HEK293 (cell line): ENCODE results near the gene REEP5.
"Not testable (repeated sequence)": the region's sequence is repeated elsewhere in the genome, so short reads cannot be mapped to it uniquely, and the experiment has no call there.

Source experiments
- CTCF ChIA-PET: fragments of 350-600 bp; formaldehyde crosslinking; extraction: SDS; loops from one replicate; lab custom pipeline; 2021; ENCODE audit warnings: antibody characterized with exemption; lab: Yijun Ruan, JAX
- POLR2A ChIA-PET: fragments of 300-600 bp; formaldehyde crosslinking; extraction: SDS; loops from one replicate; lab custom pipeline; 2020; ENCODE audit warnings: antibody characterized with exemption, inconsistent platforms; lab: Yijun Ruan, JAX
- H3K27ac ChIP-seq: fragments of 200-500 bp; sonication (Bioruptor generic); 2 replicates; pipeline ENCODE4 v1.5.1; 2014; ENCODE audit warnings: low read depth, low read length, control low read depth, inconsistent platforms; ENCODE audit errors: extremely low read depth
- H3K36me3 ChIP-seq, 2 experiments: fragments of 200-500 bp in 1 of 2; sonication (Bioruptor generic) in 1 of 2; 1 replicate in 1 of 2; 2 replicates in 1 of 2; pipeline ENCODE4 v1.5.1; 2014 to 2017; ENCODE audit warnings: inconsistent platforms in 2 of 2, low read length in 2 of 2; ENCODE audit not compliant: control insufficient read depth in 2 of 2, insufficient read depth in 1 of 2
- H3K4me1 ChIP-seq: fragments of 200-500 bp; sonication (Bioruptor generic); 2 replicates; pipeline ENCODE4 v1.5.1; 2014; ENCODE audit warnings: mild to moderate bottlenecking, low read length, inconsistent platforms; ENCODE audit not compliant: control insufficient read depth, insufficient read depth
- H3K4me3 ChIP-seq: 2 replicates; pipeline ENCODE4 v1.5.1; 2011; ENCODE audit warnings: low read depth, mild to moderate bottlenecking, control low read depth, low read length, moderate library complexity
- H3K9me3 ChIP-seq: fragments of 200-500 bp; sonication (Bioruptor generic); 2 replicates; pipeline ENCODE4 v1.5.1; 2014; ENCODE audit warnings: low read depth, low read length, inconsistent platforms; ENCODE audit not compliant: control insufficient read depth, insufficient read depth
- HOXA7 ChIP-seq: sonication (generic); formaldehyde crosslinking; IDR thresholded peaks from 2 replicates; pipeline ENCODE4 v1.8.1; 2022; ENCODE audit warnings: missing genetic modification reagents, borderline replicate concordance
- KLF1 ChIP-seq: fragments of 450-650 bp; formaldehyde crosslinking; IDR thresholded peaks from 2 replicates; pipeline ENCODE4 v1.5.1; 2016; ENCODE audit warnings: missing biosample characterization, missing genetic modification characterization
- KLF7 ChIP-seq: fragments of 450-650 bp; formaldehyde crosslinking; IDR thresholded peaks from 2 replicates; pipeline ENCODE4 v1.5.1; 2016; ENCODE audit warnings: missing biosample characterization, missing genetic modification characterization, borderline replicate concordance
- KLF9 ChIP-seq: fragments of 450-650 bp; formaldehyde crosslinking; IDR thresholded peaks from 2 replicates; pipeline ENCODE4 v1.5.1; 2016; ENCODE audit warnings: missing biosample characterization, missing genetic modification characterization, low read depth
- MEIS1 ChIP-seq: sonication (generic); formaldehyde crosslinking; IDR thresholded peaks from 2 replicates; pipeline ENCODE4 v1.8.1; 2022; ENCODE audit warnings: missing genetic modification reagents, mild to moderate bottlenecking, borderline replicate concordance
- MZF1 ChIP-seq: fragments of 450-650 bp; formaldehyde crosslinking; IDR thresholded peaks from 2 replicates; pipeline ENCODE4 v1.5.1; 2017; ENCODE audit warnings: missing biosample characterization, missing genetic modification characterization, borderline replicate concordance
- PRDM1 ChIP-seq: fragments of 450-650 bp; formaldehyde crosslinking; IDR thresholded peaks from 2 replicates; pipeline ENCODE4; 2016; ENCODE audit warnings: missing biosample characterization, missing genetic modification characterization
- SCRT1 ChIP-seq: fragments of 450-650 bp; formaldehyde crosslinking; IDR thresholded peaks from 2 replicates; pipeline ENCODE4 v1.5.1; 2016; ENCODE audit warnings: missing biosample characterization, missing genetic modification characterization, borderline replicate concordance
- TCF7L2 ChIP-seq: IDR thresholded peaks from 2 replicates; pipeline ENCODE4 v1.6.1; 2011; ENCODE audit warnings: low read depth, mild to moderate bottlenecking, inconsistent platforms, low read length, moderate library complexity, borderline replicate concordance
- ZNF2 ChIP-seq: fragments of 450-650 bp; formaldehyde crosslinking; IDR thresholded peaks from 2 replicates; pipeline ENCODE4 v1.5.1; 2016; ENCODE audit warnings: missing biosample characterization, missing genetic modification characterization
- ZNF324 ChIP-seq: fragments of 450-650 bp; formaldehyde crosslinking; IDR thresholded peaks from 2 replicates; pipeline ENCODE4 v1.5.1; 2016; ENCODE audit warnings: missing biosample characterization, missing genetic modification characterization
- ZNF394 ChIP-seq: fragments of 450-650 bp; formaldehyde crosslinking; IDR thresholded peaks from 2 replicates; pipeline ENCODE4 v1.5.1; 2016; ENCODE audit warnings: missing biosample characterization, missing genetic modification characterization, mild to moderate bottlenecking, moderate library complexity, borderline replicate concordance
- ZNF521 ChIP-seq: fragments of 450-650 bp; formaldehyde crosslinking; IDR thresholded peaks from 2 replicates; pipeline ENCODE4 v1.5.1; 2017; ENCODE audit warnings: missing biosample characterization, mild to moderate bottlenecking, missing genetic modification characterization
- ZNF530 ChIP-seq: fragments of 450-650 bp; formaldehyde crosslinking; IDR thresholded peaks from 2 replicates; pipeline ENCODE4 v1.5.1; 2016; ENCODE audit warnings: low read depth, missing biosample characterization, missing genetic modification characterization
- ZNF585B ChIP-seq: fragments of 450-650 bp; formaldehyde crosslinking; IDR thresholded peaks from 2 replicates; pipeline ENCODE4 v1.5.1; 2016; ENCODE audit warnings: missing biosample characterization, missing genetic modification characterization
- ZNF610 ChIP-seq: fragments of 450-650 bp; formaldehyde crosslinking; IDR thresholded peaks from 2 replicates; pipeline ENCODE4 v1.5.1; 2016; ENCODE audit warnings: missing biosample characterization, missing genetic modification characterization, borderline replicate concordance
- ZNF621 ChIP-seq: fragments of 450-650 bp; formaldehyde crosslinking; IDR thresholded peaks from 2 replicates; pipeline ENCODE4 v1.5.1; 2017; ENCODE audit warnings: missing biosample characterization, missing genetic modification characterization
- ZNF623 ChIP-seq: fragments of 450-650 bp; formaldehyde crosslinking; IDR thresholded peaks from 2 replicates; pipeline ENCODE4 v1.5.1; 2016; ENCODE audit warnings: missing biosample characterization, missing genetic modification characterization
- ZNF776 ChIP-seq: fragments of 450-650 bp; formaldehyde crosslinking; IDR thresholded peaks from 2 replicates; pipeline ENCODE4 v1.5.0; 2017; ENCODE audit warnings: missing biosample characterization, missing genetic modification characterization, borderline replicate concordance
- ZNF785 ChIP-seq: fragments of 450-650 bp; formaldehyde crosslinking; IDR thresholded peaks from 2 replicates; pipeline ENCODE4 v1.5.1; 2016; ENCODE audit warnings: missing biosample characterization, missing genetic modification characterization
- ZNF791 ChIP-seq: fragments of 450-650 bp; formaldehyde crosslinking; IDR thresholded peaks from 2 replicates; pipeline ENCODE4 v1.5.1; 2016; ENCODE audit warnings: missing biosample characterization, missing genetic modification characterization
- TF ChIP-seq, protein P1 (sequence below): fragments of 450-650 bp; formaldehyde crosslinking; IDR thresholded peaks from 2 replicates; pipeline ENCODE4 v1.5.1; 2016; ENCODE audit warnings: missing biosample characterization, missing genetic modification characterization
- TF ChIP-seq, protein P2 (sequence below): sonication (generic); formaldehyde crosslinking; IDR thresholded peaks from 2 replicates; pipeline ENCODE4 v1.8.1; 2022; ENCODE audit warnings: mild to moderate bottlenecking, moderate library complexity, missing genetic modification reagents
- TF ChIP-seq, protein P3 (sequence below): fragments of 450-650 bp; IDR thresholded peaks from 2 replicates; pipeline ENCODE4 v1.5.1; 2018; ENCODE audit warnings: missing biosample characterization, missing genetic modification characterization

REEP5 gene

DNA sequence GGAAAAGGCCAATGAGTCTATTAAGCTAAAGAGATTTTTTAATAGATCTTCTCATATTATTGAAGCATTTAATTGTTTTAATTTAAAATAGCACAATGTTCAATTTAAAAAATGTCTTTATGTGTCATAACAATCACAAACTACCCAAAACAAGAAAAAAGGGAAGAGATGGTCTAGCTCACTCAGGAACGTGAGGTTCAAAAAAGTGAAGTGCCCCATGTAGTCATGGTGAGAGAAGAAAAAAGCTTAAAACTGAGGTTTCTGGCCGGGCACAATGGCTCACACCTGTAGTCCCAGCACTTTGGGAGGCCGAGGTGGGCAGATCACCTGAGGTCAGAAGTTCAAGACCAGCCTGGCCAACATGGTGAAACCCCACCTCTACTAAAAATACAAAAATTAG, 17.0 kb downstream of the REEP5 start:
- peaks cover 46 to 52% of the 10 kb centered on the region in 2 experiments for H3K36me3 ChIP-seq

DNA sequence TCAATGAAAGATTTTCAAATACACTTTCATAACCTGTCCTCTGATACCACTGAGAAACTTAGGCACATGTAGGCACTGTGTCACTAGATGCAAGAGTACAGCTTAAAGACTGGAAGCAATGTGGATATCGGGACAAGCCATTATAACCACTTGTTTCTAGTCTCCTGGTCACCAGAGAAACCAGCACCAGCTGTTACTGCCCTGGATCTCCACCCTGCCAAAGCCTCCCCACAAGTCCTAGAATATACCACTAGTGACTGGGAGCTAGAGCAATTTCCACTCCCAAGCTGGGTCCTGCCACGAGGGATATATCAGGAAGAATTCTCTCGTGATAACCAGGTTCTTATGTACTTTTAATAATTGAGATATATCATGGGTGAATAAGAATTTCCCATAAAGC, 19.5 kb downstream of the REEP5 start:
- ChIA-PET CTCF (interaction anchor here (0.5 kb wide), 1 partner anchor 118 kb away, joined by 3 read pairs; no protein-coding TSS in a partner anchor), POLR2A (interaction anchor here (1.6 kb wide), 1 partner anchor 93 kb away, joined by 3 read pairs; no protein-coding TSS in a partner anchor)
- H3K9me3 ChIP-seq: no peaks in the 10 kb centered on the region
- H3K36me3 ChIP-seq: peaks cover 48 to 61% of the 10 kb centered on the region in 2 experiments
- H3K27ac ChIP-seq: no peak overlapping the region
- no peak overlapping the region for H3K4me3 ChIP-seq
- no peak for TF ChIP-seq TCF7L2
- no peak for TF ChIP-seq ZNF791 (tag by site-specific recombination)
- TF ChIP-seq MZF1: no peak
- no peaks in the 10 kb centered on the region for H3K4me1 ChIP-seq

More for the DNA sequence above, 17.0 kb downstream of the REEP5 start:
- POLR2A ChIA-PET, H3K9me3 ChIP-seq, H3K4me1 ChIP-seq, H3K27ac ChIP-seq, H3K4me3 ChIP-seq: not testable (repeated sequence)
- CTCF ChIA-PET: interaction anchor here (0.6 to 1.4 kb wide), 5 partner anchors 15 to 413 kb away, joined by 3 to 5 read pairs (median 3); no protein-coding TSS in a partner anchor

DNA sequence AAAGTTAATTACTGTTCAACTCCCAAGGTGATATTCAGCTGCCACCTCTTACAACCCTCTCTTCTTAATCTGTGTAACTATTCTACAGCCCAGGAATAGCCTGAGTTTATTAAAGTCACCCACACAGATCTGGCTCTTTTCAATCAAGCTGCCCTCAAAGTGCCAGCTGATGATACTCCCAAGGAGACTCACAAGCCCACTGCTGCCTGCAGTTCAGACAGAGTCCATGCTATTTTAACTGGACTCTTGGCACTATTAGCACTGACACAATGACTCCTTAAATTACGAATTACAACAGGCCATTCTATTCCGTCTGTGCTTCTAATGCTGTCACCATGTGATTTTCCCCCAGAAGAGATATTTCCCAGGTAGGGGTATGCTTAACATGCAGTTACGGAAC, 26.3 kb downstream of the REEP5 start:
- POLR2A ChIA-PET: interaction anchor here (1.6 kb wide), 1 partner anchor 25 kb away, joined by 4 read pairs; no protein-coding TSS in a partner anchor
- Histone ChIP-seq H3K9me3 (no peaks in the 10 kb centered on the region), H3K4me1 (no peaks in the 10 kb centered on the region), H3K27ac (no peak overlapping the region), H3K36me3 (peaks cover 29 to 61% of the 10 kb centered on the region in 2 experiments)
- CTCF ChIA-PET: interaction anchor here (0.6 to 1.5 kb wide), 3 partner anchors 16 to 204 kb away, joined by 3 read pairs; no protein-coding TSS in a partner anchor
- TF ChIP-seq KLF9 (no peak), HOXA7 (CRISPR knock-in tag) (no peak), ZNF324 (tag by site-specific recombination) (no peak), ZNF521 (tag by site-specific recombination) (no peak), MEIS1 (no peak), PRDM1 (tag by site-specific recombination) (no peak)
- TF ChIP-seq, all 188 proteins: peak for 0
- no peak overlapping the region for H3K4me3 ChIP-seq

DNA sequence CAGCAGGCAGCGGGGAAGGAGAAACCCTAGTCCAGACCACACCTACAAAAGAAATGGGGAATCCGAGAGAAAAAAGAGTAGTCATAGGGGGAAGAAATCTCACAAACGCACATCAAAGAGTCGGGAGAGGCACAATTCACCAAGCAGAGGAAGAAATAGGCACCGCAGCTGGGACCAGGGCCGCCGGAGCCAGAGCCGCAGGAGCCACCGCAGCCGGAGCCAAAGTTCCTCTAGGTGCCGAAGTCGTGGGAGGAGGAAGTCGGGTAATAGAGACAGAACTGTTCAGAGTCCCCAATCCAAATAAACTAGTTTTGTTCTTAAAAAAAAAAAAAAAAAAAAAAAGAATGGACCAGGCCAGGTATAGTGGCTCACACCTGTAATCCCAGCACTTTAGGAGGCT, 29.3 kb downstream of the REEP5 start:
- H3K4me3 ChIP-seq: no peak overlapping the region
- no peaks in the 10 kb centered on the region for H3K4me1 ChIP-seq
- no peak overlapping the region for H3K27ac ChIP-seq
- H3K9me3 ChIP-seq: no peaks in the 10 kb centered on the region
- CTCF ChIA-PET: no interaction called here
- POLR2A ChIA-PET: no interaction called here
- peaks cover 25 to 51% of the 10 kb centered on the region in 2 experiments for H3K36me3 ChIP-seq
- TF ChIP-seq ZNF621 (tag by site-specific recombination) (no peak), ZNF623 (tag by site-specific recombination) (no peak), ZNF2 (tag by site-specific recombination) (no peak), ZNF530 (tag by site-specific recombination) (no peak), ZNF785 (tag by site-specific recombination) (no peak), PRDM1 (tag by site-specific recombination) (no peak), TCF7L2 (no peak), ZNF585B (tag by site-specific recombination) (no peak), ZNF610 (tag by site-specific recombination) (no peak), ZNF776 (tag by site-specific recombination) (no peak), KLF1 (tag by site-specific recombination) (no peak), SCRT1 (tag by site-specific recombination) (no peak), ZNF394 (tag by site-specific recombination) (no peak), KLF7 (no peak)
- TF ChIP-seq, protein P1, sequence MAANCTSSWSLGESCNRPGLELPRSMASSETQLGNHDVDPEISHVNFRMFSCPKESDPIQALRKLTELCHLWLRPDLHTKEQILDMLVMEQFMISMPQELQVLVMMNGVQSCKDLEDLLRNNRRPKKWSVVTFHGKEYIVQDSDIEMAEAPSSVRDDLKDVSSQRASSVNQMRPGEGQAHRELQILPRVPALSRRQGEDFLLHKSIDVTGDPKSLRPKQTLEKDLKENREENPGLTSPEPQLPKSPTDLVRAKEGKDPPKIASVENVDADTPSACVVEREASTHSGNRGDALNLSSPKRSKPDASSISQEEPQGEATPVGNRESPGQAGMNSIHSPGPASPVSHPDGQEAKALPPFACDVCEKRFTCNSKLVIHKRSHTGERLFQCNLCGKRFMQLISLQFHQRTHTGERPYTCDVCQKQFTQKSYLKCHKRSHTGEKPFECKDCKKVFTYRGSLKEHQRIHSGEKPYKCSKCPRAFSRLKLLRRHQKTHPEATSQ (tag by site-specific recombination): no peak
- TF ChIP-seq, protein P2, sequence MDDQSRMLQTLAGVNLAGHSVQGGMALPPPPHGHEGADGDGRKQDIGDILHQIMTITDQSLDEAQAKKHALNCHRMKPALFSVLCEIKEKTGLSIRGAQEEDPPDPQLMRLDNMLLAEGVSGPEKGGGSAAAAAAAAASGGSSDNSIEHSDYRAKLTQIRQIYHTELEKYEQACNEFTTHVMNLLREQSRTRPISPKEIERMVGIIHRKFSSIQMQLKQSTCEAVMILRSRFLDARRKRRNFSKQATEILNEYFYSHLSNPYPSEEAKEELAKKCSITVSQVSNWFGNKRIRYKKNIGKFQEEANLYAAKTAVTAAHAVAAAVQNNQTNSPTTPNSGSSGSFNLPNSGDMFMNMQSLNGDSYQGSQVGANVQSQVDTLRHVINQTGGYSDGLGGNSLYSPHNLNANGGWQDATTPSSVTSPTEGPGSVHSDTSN: no peak
- TF ChIP-seq, protein P3, sequence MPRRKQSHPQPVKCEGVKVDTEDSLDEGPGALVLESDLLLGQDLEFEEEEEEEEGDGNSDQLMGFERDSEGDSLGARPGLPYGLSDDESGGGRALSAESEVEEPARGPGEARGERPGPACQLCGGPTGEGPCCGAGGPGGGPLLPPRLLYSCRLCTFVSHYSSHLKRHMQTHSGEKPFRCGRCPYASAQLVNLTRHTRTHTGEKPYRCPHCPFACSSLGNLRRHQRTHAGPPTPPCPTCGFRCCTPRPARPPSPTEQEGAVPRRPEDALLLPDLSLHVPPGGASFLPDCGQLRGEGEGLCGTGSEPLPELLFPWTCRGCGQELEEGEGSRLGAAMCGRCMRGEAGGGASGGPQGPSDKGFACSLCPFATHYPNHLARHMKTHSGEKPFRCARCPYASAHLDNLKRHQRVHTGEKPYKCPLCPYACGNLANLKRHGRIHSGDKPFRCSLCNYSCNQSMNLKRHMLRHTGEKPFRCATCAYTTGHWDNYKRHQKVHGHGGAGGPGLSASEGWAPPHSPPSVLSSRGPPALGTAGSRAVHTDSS: no peak
